Caki2 (cell line): ENCODE results near the gene HPS3. TPM values are rescaled to one million over a fixed set of nuclear protein-coding genes. Genes with fewer than 3 reads are reported as not detected.
"Not testable (repeated sequence)": the region's sequence is repeated elsewhere in the genome, so short reads cannot be mapped to it uniquely, and the experiment has no call there.

Experiments
- DNase-seq: peaks from one replicate; pipeline ENCODE4 v3.0.0-alpha.2; 2015; ENCODE audit warnings: low read depth
- in situ Hi-C: cut with HindIII; loops from 2 replicates; pipeline ENCODE4 v1.10.0; 2016; ENCODE audit warnings: low sequenced_read_pairs, low pct_unique_long_range_greater_than_20kb, mixed read lengths
- total RNA-seq: library from RNA; depleted of rRNA; stranded (reverse); fragments of >200 nt; shearing (Covaris generic); gene quantifications from 2 replicates; pipeline ENCODE4 v1.2.3, GENCODE V29; 2014; ENCODE audit warnings: low replicate concordance; rRNA removed

The HPS3 gene
- total RNA-seq, result 39.8 and 59.8 TPM in 2 replicates

- in situ Hi-C loops, result no loop called here
These were observed at the start of gene HPS3 for GRCh38 chr3:149129326-149130205. HPS3 (plus strand) TSS chr3:149129638; CDS start chr3:149129724, 86 bp downstream.

GRCh38 chr3:149080011-149080698 lies 49.3 kb upstream of the HPS3 start:
- in situ Hi-C loops, result no loop called here
- no peak for DNase-seq

More at GRCh38 chr3:149129326-149130205, at the start of gene HPS3:
- peak; percentile 91 for DNase-seq

- in situ Hi-C loops, result no loop called here
These were observed 48.7 kb upstream of the HPS3 start for GRCh38 chr3:149080699-149081091.

GRCh38 chr3:149081772-149082171 lies 47.7 kb upstream of the HPS3 start:
- in situ Hi-C loops, result no loop called here
- DNase-seq, result no peak

More at GRCh38 chr3:149080699-149081091, 48.7 kb upstream of the HPS3 start:
- no peak for DNase-seq

GRCh38 chr3:149085828-149086231 lies 43.6 kb upstream of the HPS3 start:
- peak; percentile 59 for DNase-seq
- in situ Hi-C loops, result no loop called here

GRCh38 chr3:149086232-149086988 lies 43.0 kb upstream of the HPS3 start, which contains the start of gene HLTF:
HLTF (minus strand) TSS chr3:149086533; CDS start chr3:149086336, 197 bp downstream.
- DNase-seq, result peak; percentile 98
- in situ Hi-C loops, result no loop called here

GRCh38 chr3:149087208-149087607 lies 42.2 kb upstream of the HPS3 start:
- no peak for DNase-seq
- in situ Hi-C loops, result no loop called here

GRCh38 chr3:149089395-149089794 lies 40.0 kb upstream of the HPS3 start:
- in situ Hi-C loops, result no loop called here
- no peak for DNase-seq

GRCh38 chr3:149090461-149090860 lies 39.0 kb upstream of the HPS3 start:
- no peak for DNase-seq
- in situ Hi-C loops, result no loop called here

- in situ Hi-C loops, result no loop called here
- DNase-seq, result no peak
These were observed 38.5 kb upstream of the HPS3 start for GRCh38 chr3:149090907-149091306.

- DNase-seq, result no peak
- in situ Hi-C loops, result no loop called here
These were observed 37.5 kb upstream of the HPS3 start for GRCh38 chr3:149091983-149092382.

- in situ Hi-C loops, result no loop called here
- DNase-seq, result no peak
These were observed 34.0 kb upstream of the HPS3 start for GRCh38 chr3:149095487-149095886.

- in situ Hi-C loops, DNase-seq: not testable (repeated sequence)
These were observed 31.5 kb upstream of the HPS3 start for GRCh38 chr3:149097987-149098386.

GRCh38 chr3:149101154-149101553 lies 28.3 kb upstream of the HPS3 start:
- in situ Hi-C loops, result no loop called here
- DNase-seq, result no peak

GRCh38 chr3:149101641-149102040 lies 27.8 kb upstream of the HPS3 start:
- no peak for DNase-seq
- in situ Hi-C loops, result no loop called here

- in situ Hi-C loops, result no loop called here
- DNase-seq, result no peak
These were observed 25.0 kb upstream of the HPS3 start for GRCh38 chr3:149104484-149104883.

GRCh38 chr3:149114458-149114857 lies 15.0 kb upstream of the HPS3 start:
- in situ Hi-C loops, result no loop called here
- DNase-seq, result no peak

GRCh38 chr3:149115114-149115513 lies 14.3 kb upstream of the HPS3 start:
- no peak for DNase-seq
- in situ Hi-C loops, result no loop called here
